ENCODE results near the gene CD44. TPM values are rescaled to one million over a fixed set of nuclear protein-coding genes. Genes with fewer than 3 reads are reported as not detected.
A peak's percentile ranks its signal among the peaks of the same experiment; 100 is the strongest.

The CD44 gene
- total RNA-seq, 1 donor from 2014 or later: 613 TPM

DNA sequence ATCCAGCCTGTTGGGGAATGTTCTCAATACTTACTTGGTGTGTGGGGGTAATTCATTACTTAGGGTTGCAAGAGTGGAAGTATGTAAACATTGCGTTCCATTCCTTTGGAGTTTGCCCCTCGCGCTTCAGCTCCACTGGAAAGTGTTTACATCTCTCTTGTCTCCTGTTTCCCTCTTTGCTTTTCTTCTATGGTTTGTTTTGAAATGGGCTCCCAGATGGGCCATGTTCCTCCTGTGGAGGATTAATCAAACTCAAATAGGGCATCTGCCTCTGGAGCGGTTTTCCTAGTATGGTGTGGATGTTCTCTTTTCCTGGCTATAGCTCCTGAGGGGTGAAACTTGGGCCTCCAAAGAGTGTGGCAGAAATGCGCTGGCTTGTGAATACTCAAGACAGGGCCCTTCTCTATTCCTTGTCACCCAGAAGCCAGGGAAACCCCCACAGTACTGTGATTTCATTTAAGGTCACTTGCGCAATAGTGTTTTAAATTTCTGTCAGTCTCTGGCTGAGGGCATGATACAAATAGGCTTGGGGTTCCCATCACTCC, 51.9 kb downstream of the CD44 start:
- Histone ChIP-seq H3K27ac (peak overlapping the region; percentile 4), H3K9me3 (no peaks in the 10 kb centered on the region), H3K27me3 (ENCODE audit: low read depth) (no peaks in the 10 kb centered on the region), H3K4me3 (no peak overlapping the region), H3K36me3 (peaks cover 78% of the 10 kb centered on the region), H3K4me1 (peaks cover 51% of the 10 kb centered on the region)
- intact Hi-C loops (cut with DNase I): no loop called here
- DNase-seq (no peak), ATAC-seq (peak; percentile 77 to 78)
- TF ChIP-seq, protein P1, sequence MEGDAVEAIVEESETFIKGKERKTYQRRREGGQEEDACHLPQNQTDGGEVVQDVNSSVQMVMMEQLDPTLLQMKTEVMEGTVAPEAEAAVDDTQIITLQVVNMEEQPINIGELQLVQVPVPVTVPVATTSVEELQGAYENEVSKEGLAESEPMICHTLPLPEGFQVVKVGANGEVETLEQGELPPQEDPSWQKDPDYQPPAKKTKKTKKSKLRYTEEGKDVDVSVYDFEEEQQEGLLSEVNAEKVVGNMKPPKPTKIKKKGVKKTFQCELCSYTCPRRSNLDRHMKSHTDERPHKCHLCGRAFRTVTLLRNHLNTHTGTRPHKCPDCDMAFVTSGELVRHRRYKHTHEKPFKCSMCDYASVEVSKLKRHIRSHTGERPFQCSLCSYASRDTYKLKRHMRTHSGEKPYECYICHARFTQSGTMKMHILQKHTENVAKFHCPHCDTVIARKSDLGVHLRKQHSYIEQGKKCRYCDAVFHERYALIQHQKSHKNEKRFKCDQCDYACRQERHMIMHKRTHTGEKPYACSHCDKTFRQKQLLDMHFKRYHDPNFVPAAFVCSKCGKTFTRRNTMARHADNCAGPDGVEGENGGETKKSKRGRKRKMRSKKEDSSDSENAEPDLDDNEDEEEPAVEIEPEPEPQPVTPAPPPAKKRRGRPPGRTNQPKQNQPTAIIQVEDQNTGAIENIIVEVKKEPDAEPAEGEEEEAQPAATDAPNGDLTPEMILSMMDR (IDR thresholded peaks at IDR 0.05): no peak

DNA sequence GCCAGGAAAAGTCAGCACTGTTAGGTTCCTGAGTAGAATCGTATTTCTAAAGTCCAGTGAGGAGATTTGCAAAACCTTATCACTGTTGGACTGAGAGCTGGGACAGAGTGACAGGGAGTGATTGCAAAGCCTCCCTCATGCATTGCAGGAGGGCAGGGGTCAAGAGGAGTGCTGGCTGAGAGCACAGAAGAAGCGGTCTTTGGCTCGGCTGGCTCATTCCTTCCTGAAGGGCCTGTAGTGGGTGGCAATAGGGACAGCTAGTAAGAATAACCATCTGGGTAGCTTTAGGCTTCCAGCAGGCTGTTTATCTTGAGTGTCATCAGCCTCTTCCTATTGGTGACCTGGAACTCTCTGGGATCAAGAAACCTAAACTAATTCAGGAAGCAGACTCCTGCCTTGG, 53.4 kb downstream of the CD44 start:
- ATAC-seq: peak; percentile 92 to 93
- intact Hi-C loops (cut with DNase I): no loop called here
- Histone ChIP-seq H3K27ac (peak overlapping the region; percentile 38), H3K4me1 (peaks cover 51% of the 10 kb centered on the region), H3K4me3 (no peak overlapping the region), H3K27me3 (ENCODE audit: low read depth) (no peaks in the 10 kb centered on the region), H3K9me3 (no peaks in the 10 kb centered on the region), H3K36me3 (peaks cover 82% of the 10 kb centered on the region)
- peak; percentile 82 for DNase-seq
- TF ChIP-seq, protein P1 (IDR thresholded peaks at IDR 0.05): no peak

DNA sequence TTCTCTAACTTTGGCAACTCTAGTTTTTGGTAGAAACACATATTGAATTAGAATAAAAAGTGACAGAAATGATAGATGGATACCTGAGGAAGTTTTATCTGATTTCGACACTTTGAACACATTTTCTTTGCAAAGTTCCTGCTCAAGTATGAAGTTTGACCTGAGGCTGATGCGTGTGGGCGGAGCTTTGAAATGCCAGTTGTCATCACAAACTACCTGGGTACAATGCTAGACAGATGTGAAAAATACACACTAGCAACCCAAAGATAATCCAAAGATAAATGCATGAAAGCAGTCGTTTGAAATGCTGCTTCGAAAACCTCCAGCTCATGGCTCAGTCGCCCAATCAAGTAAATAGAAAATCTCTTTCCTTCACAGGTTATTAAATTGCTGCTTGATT, 54.8 kb downstream of the CD44 start:
- Histone ChIP-seq H3K36me3 (peaks cover 80% of the 10 kb centered on the region), H3K27me3 (ENCODE audit: low read depth) (no peaks in the 10 kb centered on the region), H3K27ac (no peak overlapping the region), H3K9me3 (no peaks in the 10 kb centered on the region), H3K4me3 (no peak overlapping the region), H3K4me1 (peaks cover 50% of the 10 kb centered on the region)
- no peak for DNase-seq
- no peak for ATAC-seq
- intact Hi-C loops (cut with DNase I): no loop called here
- TF ChIP-seq, protein P1 (IDR thresholded peaks at IDR 0.05): no peak

DNA sequence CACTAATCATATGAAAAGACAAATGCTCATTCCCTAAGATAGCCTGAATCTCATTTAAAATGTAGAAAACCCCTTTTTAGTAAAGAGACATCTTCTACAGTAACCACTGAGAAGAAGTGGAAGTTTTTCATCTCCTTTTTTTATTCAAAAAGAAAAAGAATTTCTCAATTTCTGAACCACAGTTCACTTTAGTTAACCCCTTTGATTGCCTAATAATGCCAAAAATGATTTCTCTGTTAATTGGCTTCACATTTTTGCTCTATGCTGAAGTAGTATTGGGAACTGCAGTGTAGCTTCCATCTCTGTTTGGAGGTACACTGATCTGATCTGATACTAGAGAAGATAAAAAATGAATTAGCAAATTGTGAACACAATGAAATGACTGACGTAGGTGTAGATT, 58.3 kb downstream of the CD44 start:
- intact Hi-C loops (cut with DNase I): no loop called here
- Histone ChIP-seq H3K36me3 (peaks cover 80% of the 10 kb centered on the region), H3K27ac (no peak overlapping the region), H3K27me3 (ENCODE audit: low read depth) (no peaks in the 10 kb centered on the region), H3K4me1 (peaks cover 16% of the 10 kb centered on the region), H3K9me3 (no peaks in the 10 kb centered on the region), H3K4me3 (no peak overlapping the region)
- TF ChIP-seq, protein P1 (IDR thresholded peaks at IDR 0.05): no peak
- ATAC-seq (no peak), DNase-seq (no peak)

DNA sequence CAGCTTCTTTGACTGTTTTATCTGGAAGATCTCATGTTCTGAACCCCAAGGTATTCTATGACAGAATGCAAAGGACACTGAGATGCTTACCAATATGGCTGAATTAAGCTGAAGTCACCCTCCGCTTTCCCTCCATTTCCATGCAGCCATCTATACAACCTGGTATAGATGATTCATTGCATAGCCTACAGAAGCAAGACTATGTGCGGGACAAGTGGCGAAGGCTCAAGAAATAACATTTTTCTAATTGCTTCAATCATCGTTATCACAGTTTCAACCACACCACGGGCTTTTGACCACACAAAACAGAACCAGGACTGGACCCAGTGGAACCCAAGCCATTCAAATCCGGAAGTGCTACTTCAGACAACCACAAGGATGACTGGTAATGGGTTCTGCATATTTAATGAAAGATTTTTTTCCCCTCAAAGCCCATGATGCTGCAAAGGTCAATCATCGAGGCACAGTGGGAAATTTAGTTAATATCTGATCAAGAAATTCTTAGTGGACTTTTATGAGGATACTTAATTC, 61.9 kb downstream of the CD44 start:
- Histone ChIP-seq H3K4me3 (no peak overlapping the region), H3K4me1 (no peaks in the 10 kb centered on the region), H3K27me3 (ENCODE audit: low read depth) (no peaks in the 10 kb centered on the region), H3K27ac (no peak overlapping the region), H3K36me3 (peaks cover 79% of the 10 kb centered on the region), H3K9me3 (no peaks in the 10 kb centered on the region)
- TF ChIP-seq, protein P1 (IDR thresholded peaks at IDR 0.05): no peak
- intact Hi-C loops (cut with DNase I): no loop called here
- DNase-seq: no peak
- ATAC-seq: no peak
